Lower lobe of right lung (tissue), 2 donors: ENCODE measurements around the gene FRG2B. TPM values are rescaled to one million over a fixed set of nuclear protein-coding genes. Genes with fewer than 3 reads are reported as not detected.
"Not testable (repeated sequence)": the region's sequence is repeated elsewhere in the genome, so short reads cannot be mapped to it uniquely, and the experiment has no call there.

Experiments
- ATAC-seq, 2 donors: fragments of 200-7000 bp; cut with Tn5 transposase; one replicate each; pipeline ENCODE4 v1.9.1; 2020 to 2022; ENCODE audit warnings: mild to moderate bottlenecking in 2 of 2, moderate library complexity in 2 of 2
- DNase-seq: peaks from one replicate; pipeline ENCODE4 v3.0.0-alpha.2; 2020
- H3K27ac ChIP-seq: fragments of 200-600 bp; one replicate; pipeline ENCODE4 v1.8.0; 2022
- H3K27me3 ChIP-seq: fragments of 200-600 bp; one replicate; pipeline ENCODE4 v1.8.0; 2022; ENCODE audit warnings: low read depth
- H3K36me3 ChIP-seq: fragments of 200-600 bp; one replicate; pipeline ENCODE4 v1.8.0; 2022; ENCODE audit warnings: mild to moderate bottlenecking
- H3K4me1 ChIP-seq: fragments of 200-600 bp; one replicate; pipeline ENCODE4 v1.8.0; 2022
- H3K4me3 ChIP-seq: fragments of 200-600 bp; one replicate; pipeline ENCODE4 v1.8.0; 2022; ENCODE audit warnings: mild to moderate bottlenecking
- H3K9me3 ChIP-seq: fragments of 200-600 bp; one replicate; pipeline ENCODE4 v1.8.0; 2022
- CTCF ChIP-seq: fragments of 200-600 bp; IDR thresholded peaks from one replicate; pipeline ENCODE4 v1.8.0; 2022; ENCODE audit warnings: antibody characterized with exemption, mild to moderate bottlenecking
- intact Hi-C: fragments of 100-400 bp; cut with DNase I; formaldehyde crosslinking; loops from one replicate; pipeline ENCODE4 v1.11.0; 2022
- total RNA-seq: library from RNA; stranded (reverse); fragmentation: NEBNext Ultra II Directional; extraction: Animal tissue kit (Norgen Biotek cat#: 25700); gene quantifications from one replicate; pipeline ENCODE4 v1.2.1, GENCODE V29; 2021
- donor health status: DM: no; HTN: yes; CAD: no; lungs with severe emphysema.

FRG2B gene
- total RNA-seq, 1 donor from 2014 or later, result not detected

DNA sequence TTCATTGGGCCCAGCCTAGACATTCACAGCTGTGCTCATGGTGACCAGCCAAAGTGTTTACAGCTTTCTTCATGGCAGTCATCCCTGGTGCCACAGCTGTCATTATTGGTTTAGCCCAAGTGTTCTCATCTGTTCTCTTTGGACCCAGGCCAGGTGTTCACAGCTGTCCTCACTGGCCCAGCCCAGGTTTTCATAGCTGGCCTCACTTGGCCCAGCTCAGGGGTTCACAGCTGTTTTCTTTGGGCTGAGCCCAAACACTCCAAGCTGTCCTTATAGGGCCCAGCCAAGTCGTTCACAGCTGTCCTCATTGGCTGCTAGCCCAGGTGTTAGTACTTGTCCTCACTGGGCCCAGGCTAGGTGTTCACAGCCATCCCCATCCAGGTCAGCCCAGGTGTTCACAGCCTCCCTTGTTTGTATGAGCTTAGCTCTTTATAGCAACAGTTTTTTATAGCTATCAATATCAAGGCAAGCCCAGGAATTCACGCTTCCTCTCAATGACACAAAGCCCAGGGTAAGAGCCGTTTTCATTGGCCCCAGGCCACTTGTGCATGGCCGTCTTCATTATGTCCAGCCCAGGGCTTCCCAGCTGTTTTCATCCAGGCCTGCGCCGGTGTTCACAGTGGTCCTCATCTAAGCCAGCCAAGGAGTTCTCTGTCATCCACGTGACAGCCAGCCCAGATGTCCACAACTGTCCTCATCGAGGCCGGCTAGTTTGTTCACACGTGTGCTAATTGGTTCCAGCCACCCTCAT, 11.6 kb downstream of the FRG2B start:
- intact Hi-C loops, result no loop called here
- Histone ChIP-seq H3K27me3 (no peaks in the 10 kb centered on the region), H3K9me3 (no peaks in the 10 kb centered on the region), H3K27ac (no peak overlapping the region), H3K4me1 (no peaks in the 10 kb centered on the region), H3K36me3 (no peaks in the 10 kb centered on the region), H3K4me3 (no peak overlapping the region)
- TF ChIP-seq CTCF, result no peak
- DNase-seq, result no peak
- no peak for ATAC-seq

GRCh38 chr10:133613699-133614098, 12.9 kb downstream of the FRG2B start:
- Histone ChIP-seq H3K27ac (no peak overlapping the region), H3K27me3 (no peaks in the 10 kb centered on the region), H3K4me1 (no peaks in the 10 kb centered on the region), H3K4me3 (no peak overlapping the region), H3K36me3 (no peaks in the 10 kb centered on the region), H3K9me3 (no peaks in the 10 kb centered on the region)
- TF ChIP-seq CTCF, result no peak
- DNase-seq, result no peak
- intact Hi-C loops, result no loop called here
- no peak for ATAC-seq

DNA sequence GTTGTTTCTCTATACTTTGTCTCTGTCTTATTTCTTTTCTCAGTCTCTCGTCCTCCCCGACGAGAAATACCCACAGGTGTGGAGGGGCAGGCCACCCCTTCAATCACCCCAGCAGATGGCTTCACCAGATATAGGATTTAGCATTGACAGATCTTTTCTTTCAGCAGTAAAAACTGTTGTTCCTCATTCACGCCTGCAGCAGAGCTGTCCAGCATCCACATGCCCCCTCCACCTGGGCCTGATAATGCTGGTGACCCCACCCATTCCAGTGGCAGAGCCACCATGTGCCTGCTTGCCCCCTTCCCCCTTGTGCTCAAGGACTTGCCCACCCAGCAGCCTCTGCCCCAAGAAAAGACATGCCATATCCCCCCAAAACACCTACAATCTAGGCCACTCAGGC, 15.5 kb downstream of the FRG2B start:
- peaks cover 16% of the 10 kb centered on the region for H3K27me3 ChIP-seq
- no peaks in the 10 kb centered on the region for H3K36me3 ChIP-seq
- no peak for DNase-seq
- ATAC-seq, result no peak
- no peaks in the 10 kb centered on the region for H3K4me1 ChIP-seq
- H3K9me3 ChIP-seq, result no peaks in the 10 kb centered on the region
- no peak overlapping the region for H3K4me3 ChIP-seq
- intact Hi-C loops, result no loop called here
- H3K27ac ChIP-seq, result no peak overlapping the region
- no peak for TF ChIP-seq CTCF

DNA sequence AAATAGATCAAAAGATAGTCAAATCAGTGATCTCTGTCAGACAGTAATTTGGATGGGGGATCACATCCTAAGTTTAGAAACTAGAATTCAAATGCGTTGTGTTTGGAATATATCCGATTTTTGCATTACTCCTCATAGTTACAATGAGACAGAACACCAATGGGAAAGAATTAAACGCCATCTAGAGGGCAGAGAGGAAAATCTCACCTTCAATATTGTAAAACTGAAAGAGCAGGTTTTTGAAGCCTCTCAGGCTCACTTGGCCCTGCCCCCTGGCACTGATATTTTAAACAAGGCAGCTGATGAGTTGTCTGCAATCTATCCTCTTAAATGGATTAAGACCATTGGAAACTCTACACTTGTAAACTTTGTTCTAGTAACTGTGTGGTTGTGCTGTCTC, 17.7 kb downstream of the FRG2B start:
- H3K36me3 ChIP-seq, result no peaks in the 10 kb centered on the region

DNA sequence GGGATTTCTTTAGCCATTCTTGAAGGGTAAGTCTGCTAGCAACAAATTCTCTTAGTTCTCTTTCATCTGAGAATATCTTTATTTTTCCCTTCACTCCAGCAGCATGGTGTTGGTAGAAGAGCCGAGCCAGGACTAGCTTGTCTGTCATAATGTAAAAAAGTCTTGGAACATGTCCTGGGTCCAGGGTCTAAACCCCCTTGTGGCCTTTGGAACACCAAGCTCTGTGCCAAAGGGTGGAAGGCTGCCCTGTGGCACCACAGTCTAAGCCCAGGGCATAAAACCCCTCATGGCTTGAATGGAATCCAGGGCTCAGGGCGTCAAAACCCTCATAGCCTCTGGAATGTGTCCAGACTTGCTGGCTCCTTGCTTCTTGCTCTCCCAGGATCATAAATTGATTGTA, 23.2 kb downstream of the FRG2B start:
- H3K27me3 ChIP-seq, result peaks cover 48% of the 10 kb centered on the region
- H3K4me1 ChIP-seq, intact Hi-C loops, H3K27ac ChIP-seq, ATAC-seq, H3K4me3 ChIP-seq, H3K36me3 ChIP-seq, DNase-seq, H3K9me3 ChIP-seq: not testable (repeated sequence)

More for the DNA sequence above, 17.7 kb downstream of the FRG2B start:
- no peak overlapping the region for H3K4me3 ChIP-seq
- no peaks in the 10 kb centered on the region for H3K9me3 ChIP-seq
- H3K27me3 ChIP-seq, result peaks cover 34% of the 10 kb centered on the region
- no peak overlapping the region for H3K27ac ChIP-seq
- no peaks in the 10 kb centered on the region for H3K4me1 ChIP-seq
- TF ChIP-seq CTCF, result peak; percentile 54
- intact Hi-C loops, result no loop called here
- ATAC-seq (peak; percentile 57 to 62), DNase-seq (no peak)

DNA sequence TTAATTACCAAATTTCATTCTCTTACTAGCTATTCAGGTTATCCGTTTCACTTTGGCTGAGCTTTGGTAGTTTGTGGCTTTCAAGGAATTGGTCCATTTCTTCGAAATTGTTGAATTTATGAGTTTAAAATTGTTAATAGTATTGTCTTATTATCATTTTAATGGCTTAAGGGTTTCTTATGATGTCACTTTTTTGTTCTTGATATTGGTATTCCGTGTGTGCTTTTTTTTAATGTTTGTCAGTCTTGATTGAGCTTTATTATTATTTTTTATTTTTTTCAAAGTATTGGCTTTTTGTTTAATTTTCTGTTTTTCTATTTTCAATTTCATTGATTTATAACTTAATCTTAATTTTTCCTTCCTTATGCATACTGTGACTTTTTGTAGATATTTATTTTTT, 25.9 kb downstream of the FRG2B start:
- H3K27ac ChIP-seq, result no peak overlapping the region
- H3K27me3 ChIP-seq, result peaks cover 38% of the 10 kb centered on the region
- no peaks in the 10 kb centered on the region for H3K36me3 ChIP-seq
- H3K4me3 ChIP-seq, result no peak overlapping the region
- DNase-seq (no peak), ATAC-seq (no peak)
- no peaks in the 10 kb centered on the region for H3K9me3 ChIP-seq
- intact Hi-C loops, result no loop called here
- H3K4me1 ChIP-seq, result no peaks in the 10 kb centered on the region
- no peak for TF ChIP-seq CTCF

GRCh38 chr10:133599869-133600268, 26.7 kb downstream of the FRG2B start:
- H3K9me3 ChIP-seq, ATAC-seq, DNase-seq, intact Hi-C loops, H3K27ac ChIP-seq, H3K4me3 ChIP-seq, H3K36me3 ChIP-seq, H3K4me1 ChIP-seq: not testable (repeated sequence)
- peaks cover 30% of the 10 kb centered on the region for H3K27me3 ChIP-seq
